ENCODE measurements around the gene HERC6.
"Not testable (repeated sequence)": the region's sequence is repeated elsewhere in the genome, so short reads cannot be mapped to it uniquely, and the experiment has no call there.

HERC6 gene

GRCh38 chr4:88446124-88446523 lies 67.5 kb downstream of the HERC6 start:
- DNase-seq (ENCODE audit: low spot score) (no peak), FAIRE-seq (no peak)

- DNase-seq (ENCODE audit: low spot score) (no peak), FAIRE-seq (peak; percentile 48)
These were observed 68.9 kb downstream of the HERC6 start for GRCh38 chr4:88447371-88448095.

GRCh38 chr4:88448211-88448765 lies 69.6 kb downstream of the HERC6 start:
- not testable (repeated sequence) for FAIRE-seq; DNase-seq (ENCODE audit: low spot score)

- FAIRE-seq, result no peak
- DNase-seq (ENCODE audit: low spot score), result no peak
These were observed 70.2 kb downstream of the HERC6 start for GRCh38 chr4:88448889-88449288.

- DNase-seq (ENCODE audit: low spot score) (no peak), FAIRE-seq (no peak)
These were observed 70.6 kb downstream of the HERC6 start for GRCh38 chr4:88449290-88449689.

- no peak for DNase-seq (ENCODE audit: low spot score)
- no peak for FAIRE-seq
These were observed 72.6 kb downstream of the HERC6 start for GRCh38 chr4:88451205-88451604.

- FAIRE-seq, result no peak
These were observed 74.3 kb downstream of the HERC6 start for GRCh38 chr4:88452912-88453311.

GRCh38 chr4:88456670-88457306 lies 78.1 kb downstream of the HERC6 start, which contains the start of gene HERC5:
TSS of gene HERC5 (plus strand) at chr4:88457119. CDS start at chr4:88457270, 151 bp downstream.
- FAIRE-seq (no peak), DNase-seq (ENCODE audit: low spot score) (no peak)

More at GRCh38 chr4:88452912-88453311, 74.3 kb downstream of the HERC6 start:
- no peak for DNase-seq (ENCODE audit: low spot score)

GRCh38 chr4:88457307-88458103 lies 78.9 kb downstream of the HERC6 start:
- FAIRE-seq (no peak), DNase-seq (ENCODE audit: low spot score) (no peak)

- FAIRE-seq, result no peak
- DNase-seq (ENCODE audit: low spot score), result no peak
These were observed 79.6 kb downstream of the HERC6 start for GRCh38 chr4:88458104-88458740.

- no peak for FAIRE-seq
These were observed 87.1 kb downstream of the HERC6 start for GRCh38 chr4:88465653-88466192.

GRCh38 chr4:88467392-88467791 lies 88.7 kb downstream of the HERC6 start:
- DNase-seq (ENCODE audit: low spot score) (no peak), FAIRE-seq (no peak)

More at GRCh38 chr4:88465653-88466192, 87.1 kb downstream of the HERC6 start:
- DNase-seq (ENCODE audit: low spot score), result no peak

- DNase-seq (ENCODE audit: low spot score) (no peak), FAIRE-seq (no peak)
These were observed 98.7 kb downstream of the HERC6 start for GRCh38 chr4:88477229-88477860.

- FAIRE-seq (no peak), DNase-seq (ENCODE audit: low spot score) (no peak)
These were observed 99.6 kb downstream of the HERC6 start for GRCh38 chr4:88478247-88478646.

- FAIRE-seq, result no peak
These were observed 102.9 kb downstream of the HERC6 start for GRCh38 chr4:88481537-88481936.

GRCh38 chr4:88489100-88489761 lies 110.6 kb downstream of the HERC6 start:
- no peak for FAIRE-seq
- DNase-seq (ENCODE audit: low spot score), result no peak

More at GRCh38 chr4:88481537-88481936, 102.9 kb downstream of the HERC6 start:
- DNase-seq (ENCODE audit: low spot score), result no peak
